CMK (cell line): ENCODE results near the gene DDX39B.

ENCODE experiments used
- DNase-seq: peaks from one replicate; pipeline ENCODE4 v3.0.0-alpha.2; 2010; ENCODE audit warnings: low read depth

The DDX39B gene

DNA sequence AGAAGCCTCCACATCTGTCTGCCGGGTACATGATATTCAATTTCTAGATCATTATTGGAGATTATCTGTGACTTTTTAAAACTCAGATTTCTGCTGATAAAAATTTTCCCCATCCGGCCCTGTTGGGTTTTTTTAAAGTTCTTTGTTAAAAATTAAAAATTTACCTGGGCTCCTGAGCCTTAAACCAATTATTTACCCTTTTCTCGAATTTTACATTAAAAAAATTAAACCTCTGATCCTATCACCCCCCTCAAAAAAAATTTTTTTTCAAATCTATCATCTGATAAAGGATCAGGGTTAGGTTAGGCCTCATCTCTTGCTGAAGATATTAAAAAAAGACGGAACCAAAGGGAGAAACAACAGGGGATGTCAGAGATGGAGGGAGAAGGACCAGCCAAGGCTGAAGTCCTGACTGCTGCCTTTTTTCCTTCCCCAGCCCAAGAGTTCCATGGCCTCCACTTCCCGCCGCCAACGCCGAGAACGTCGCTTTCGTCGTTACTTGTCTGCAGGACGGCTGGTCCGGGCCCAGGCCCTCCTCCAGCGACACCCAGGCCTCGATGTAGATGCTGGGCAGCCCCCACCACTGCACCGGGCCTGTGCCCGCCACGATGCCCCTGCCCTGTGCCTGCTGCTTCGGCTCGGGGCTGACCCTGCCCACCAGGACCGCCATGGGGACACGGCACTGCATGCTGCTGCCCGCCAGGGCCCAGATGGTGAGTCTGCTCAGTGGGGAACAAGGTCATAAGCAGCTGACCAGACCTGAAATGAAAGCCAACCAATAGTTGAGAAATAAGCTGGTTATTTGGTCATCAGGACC lies 6.1 kb upstream of the DDX39B start:
- no peak for DNase-seq

DNA sequence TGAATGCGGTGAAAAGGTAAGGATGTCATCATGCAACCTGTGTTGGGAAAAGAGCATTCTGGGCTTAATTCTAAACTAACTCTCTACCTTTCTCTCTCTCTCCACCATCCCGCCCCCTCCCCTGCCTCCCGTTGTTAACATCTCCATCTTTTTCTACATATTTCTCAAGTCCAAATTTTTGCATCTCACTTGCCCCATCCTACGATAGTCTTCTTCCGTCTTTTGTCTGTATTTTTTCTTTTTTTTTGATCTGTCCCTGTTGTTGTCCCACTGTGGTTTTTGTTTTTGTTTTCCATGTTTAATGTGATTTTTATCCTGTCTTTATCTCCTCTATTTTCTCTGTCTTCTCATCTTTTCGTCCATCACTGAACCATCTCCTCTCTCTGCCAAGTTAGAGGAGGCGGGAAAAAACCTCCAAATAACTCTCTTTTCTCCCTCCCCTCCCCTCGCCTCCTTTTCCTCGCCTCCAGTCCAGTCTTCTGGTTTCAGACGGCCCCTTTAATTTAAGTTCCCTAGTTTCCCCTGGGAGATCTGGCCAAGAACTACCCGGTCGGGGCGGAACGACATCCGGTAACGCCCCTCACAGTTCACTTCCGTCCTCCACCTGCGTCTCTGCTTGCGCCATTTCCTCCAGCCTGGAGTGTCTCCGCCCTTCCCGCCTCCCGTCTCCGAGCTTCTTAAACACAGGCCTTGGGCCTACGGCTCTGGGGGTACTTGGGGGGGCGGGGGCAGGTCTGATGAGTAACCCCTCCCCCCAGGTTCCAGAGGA lies 5.3 kb upstream of the DDX39B start, which contains the start of gene NFKBIL1:
Gene NFKBIL1 (plus strand): TSS at position 651 of the 769 bp plus-strand sequence. CDS start 87 bp downstream, at position 738.
- peak; percentile 94 for DNase-seq

DNA sequence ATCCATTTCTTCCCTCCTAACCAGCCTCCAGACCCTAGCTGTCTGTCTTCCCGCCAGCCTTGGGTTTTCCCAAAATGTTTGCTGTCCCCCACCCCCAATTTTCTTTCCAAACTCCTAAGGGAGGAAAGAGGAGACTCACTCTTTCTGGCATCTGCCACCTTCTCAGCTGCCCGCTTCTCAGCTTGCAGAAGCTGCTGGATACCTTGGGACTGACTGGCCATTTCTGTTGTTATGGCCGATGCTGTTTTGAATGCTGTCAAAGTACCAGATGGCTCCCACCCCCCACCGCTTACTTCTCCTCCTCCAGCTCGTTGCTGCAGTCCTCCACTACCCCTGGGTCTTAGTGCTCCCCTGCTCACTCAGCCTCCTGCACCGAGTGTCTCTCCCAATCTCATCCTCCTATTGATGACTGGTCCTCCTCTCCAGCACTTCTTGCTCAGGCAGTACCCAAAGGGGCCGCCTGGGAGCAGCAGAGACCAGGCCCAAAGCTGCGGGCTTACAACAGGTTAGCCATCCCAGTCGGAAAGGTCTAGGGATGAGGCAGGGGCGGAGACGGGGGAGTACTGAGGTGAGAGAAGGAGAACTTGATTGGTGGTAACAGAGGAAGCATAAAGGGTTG lies 4.6 kb upstream of the DDX39B start, which contains the start of gene ATP6V1G2:
Gene ATP6V1G2 (minus strand): TSS at position 270 of the 619 bp plus-strand sequence. CDS start 49 bp downstream, at position 221.
- DNase-seq, result peak; percentile 86

DNA sequence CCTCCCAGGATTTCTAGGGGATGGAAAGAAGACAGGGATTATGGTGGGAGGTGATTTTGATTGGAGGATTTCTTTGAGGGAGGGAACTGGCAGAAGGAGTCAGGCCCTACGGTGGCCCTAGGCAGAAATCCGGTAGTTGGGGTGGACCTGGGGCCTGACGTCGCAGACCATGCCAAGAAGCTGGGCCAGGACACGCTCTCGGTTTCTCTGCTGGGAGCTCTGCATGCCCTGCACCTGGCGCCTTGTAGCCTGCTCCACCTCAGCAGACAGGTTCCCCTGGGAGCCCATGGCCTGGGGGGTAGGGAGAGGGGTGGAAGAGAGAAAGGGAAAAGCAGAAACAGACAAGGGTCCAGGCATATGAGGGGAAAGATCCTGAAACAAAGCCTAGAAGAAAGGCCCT lies 3.5 kb upstream of the DDX39B start:
- DNase-seq, result no peak

DNA sequence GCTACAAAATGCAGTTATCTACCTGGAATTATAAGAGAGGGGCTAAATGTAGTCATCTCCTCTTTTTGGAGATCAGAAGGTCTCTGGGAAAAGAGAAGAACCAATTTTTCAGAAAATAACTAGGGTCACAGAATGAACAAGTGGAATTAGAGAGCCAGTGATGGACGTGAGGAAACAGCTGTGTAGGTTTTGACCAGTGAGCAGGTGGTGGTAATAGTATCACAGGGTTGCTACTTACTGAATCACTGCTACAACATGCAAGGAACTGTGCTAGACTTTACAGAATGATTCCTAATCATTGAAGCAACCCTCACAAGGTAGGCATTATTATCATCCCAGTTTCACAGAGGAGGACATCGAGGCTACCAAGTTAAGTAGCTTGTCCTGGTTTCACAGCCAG lies 2.9 kb upstream of the DDX39B start:
- DNase-seq, result no peak

DNA sequence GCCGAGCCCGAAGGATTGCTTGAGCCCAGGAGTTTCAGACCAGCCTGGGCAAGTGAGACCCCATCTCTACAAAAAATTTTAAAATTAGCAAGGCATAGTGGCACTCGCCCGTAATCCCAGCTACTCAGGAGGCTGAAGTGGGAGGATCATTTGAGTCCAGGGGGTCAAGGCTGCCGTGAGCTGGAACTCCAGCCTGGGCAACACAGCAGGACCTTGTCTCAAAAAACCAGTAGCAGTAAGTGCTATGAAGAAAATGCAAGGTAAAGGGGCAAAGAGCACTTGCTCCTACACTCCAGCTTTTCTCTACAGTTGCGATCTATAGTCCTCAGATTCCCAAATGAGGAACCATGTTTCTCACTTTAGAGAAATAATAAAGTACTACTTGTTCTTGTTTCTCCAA lies 1.8 kb upstream of the DDX39B start:
- no peak for DNase-seq

DNA sequence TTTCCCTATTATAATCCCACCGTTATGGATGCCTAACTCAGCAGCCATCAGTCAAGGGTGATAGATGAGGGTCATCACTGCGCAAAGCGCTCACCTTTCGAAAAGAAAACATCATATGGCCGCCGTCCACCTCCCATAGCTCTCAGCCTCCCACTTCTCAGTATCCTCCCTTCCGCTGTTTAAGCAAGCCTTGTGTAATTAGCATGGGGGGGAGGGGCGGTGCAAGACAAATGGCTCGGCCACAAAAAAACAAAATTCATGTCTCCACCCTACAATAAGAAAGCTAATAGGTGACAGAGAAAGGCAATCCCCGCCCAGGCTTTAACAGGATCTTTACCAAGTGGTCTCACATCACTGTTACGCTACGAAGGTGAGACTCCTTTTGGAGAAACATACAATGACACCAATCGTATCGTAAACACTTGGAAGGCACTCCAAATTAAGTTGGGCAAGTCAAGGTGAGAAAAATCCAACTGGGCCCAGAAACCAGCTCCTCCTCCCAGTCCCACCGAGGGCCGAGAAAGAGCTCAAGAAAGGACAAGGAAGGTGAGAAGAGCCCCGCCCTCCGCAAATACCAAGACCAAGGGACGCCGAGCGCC lies 645 bp downstream of the DDX39B start:
- DNase-seq, result no peak

DNA sequence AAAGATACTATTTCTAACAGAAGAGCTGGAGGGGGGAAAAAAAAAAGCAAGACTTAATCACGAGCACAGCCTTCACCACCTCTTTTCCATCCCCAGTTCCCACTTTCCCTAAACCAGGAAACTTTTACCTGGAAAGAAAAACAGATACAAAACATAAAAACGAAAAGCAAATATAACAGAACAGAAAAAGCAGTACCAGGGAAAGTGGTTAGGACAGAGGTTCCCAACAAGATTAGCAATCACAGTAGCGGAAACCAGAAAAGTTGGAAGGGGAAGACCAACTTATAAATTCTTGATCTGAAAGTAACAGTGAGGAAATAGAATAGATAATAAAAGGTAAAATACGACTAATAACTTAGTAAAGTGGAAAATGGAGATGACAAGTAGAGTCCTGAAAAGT lies 1.2 kb downstream of the DDX39B start:
- no peak for DNase-seq

DNA sequence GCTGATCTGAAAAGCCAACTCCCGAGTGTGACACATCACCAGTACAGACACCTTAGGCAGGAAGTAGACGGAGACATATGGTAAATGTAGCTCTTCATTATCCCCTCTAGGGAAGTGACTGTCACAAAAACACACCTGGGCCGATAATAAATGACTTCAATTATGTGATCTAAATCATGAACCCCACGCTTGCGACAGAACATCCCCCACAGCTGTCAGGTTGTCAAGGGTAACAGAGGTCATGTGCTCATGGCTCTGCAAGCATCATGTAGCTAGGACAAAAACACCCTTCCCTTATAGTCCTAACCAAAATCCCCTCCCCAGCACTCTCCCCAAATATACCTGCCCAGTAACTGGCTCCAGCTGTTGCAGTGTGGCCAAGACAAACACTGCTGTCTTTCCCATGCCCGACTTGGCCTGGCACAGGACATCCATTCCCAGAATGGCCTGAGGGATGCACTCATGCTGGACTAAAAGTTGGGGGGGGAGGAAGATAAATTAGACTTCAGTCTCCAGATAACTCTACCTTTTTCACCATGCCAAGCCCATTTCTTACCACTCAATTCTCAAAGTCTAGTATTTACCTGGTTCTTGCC lies 2.9 kb downstream of the DDX39B start:
- DNase-seq, result no peak

DNA sequence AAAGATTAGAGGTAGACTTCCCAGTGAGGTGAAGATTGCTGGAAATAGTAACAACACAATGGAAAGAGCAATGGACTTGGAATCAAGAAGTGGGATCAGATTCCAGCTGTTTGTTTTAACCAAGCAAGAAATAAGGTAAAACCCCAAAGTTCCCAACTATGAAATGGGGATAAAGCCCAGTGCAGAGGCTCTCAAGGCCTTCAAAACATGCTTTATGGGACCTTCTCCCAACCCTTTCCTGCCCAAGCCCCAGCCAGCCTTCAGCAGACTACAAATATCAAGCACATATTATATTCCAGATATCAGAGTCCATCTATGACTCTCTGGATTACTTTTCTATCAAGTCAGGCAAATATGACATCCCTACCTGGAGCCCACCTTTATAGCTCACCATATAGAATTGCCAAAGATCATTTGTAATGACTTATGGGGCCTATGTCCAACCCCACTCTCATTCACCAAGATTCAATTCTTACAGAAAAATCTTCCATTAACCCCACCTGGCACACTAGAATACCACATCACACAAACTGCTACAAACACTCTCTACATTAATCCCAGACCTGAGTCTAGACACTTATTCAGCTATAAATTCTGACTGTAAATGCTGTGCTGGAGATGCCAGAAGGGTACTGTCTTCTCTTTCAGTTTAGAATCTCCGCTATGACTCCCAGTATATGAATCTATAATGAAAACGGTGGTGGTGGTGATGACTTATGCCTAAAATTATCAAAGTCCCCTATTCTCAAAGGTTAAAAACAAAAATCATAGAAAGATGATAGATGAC lies 6.1 kb downstream of the DDX39B start:
- DNase-seq, result no peak

DNA sequence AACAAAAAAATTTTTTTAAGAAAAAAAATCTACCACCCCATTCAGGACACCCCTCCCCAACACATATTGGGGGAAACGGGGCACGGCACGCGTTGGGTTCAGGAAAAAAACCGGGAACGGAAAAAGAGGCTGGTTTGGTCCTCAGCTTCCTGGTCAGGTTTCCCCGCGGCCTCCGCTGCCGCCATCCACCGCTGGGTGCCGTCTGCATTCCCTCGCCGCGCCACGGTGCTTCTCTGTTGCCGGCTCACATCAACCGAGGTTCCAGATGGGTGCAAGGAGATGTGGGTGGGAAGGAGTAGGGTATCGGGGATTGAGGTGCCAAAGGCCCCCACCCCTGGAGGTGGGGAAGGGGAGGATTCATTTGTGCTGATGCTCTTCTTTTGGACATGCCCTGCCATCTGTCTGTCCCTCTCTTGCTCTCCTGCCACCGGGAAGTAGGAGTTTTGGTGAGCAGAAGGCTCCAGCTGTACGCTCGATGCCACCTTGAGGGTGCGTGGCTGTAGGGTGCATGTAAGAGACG lies 7.2 kb downstream of the DDX39B start:
- no peak for DNase-seq

DNA sequence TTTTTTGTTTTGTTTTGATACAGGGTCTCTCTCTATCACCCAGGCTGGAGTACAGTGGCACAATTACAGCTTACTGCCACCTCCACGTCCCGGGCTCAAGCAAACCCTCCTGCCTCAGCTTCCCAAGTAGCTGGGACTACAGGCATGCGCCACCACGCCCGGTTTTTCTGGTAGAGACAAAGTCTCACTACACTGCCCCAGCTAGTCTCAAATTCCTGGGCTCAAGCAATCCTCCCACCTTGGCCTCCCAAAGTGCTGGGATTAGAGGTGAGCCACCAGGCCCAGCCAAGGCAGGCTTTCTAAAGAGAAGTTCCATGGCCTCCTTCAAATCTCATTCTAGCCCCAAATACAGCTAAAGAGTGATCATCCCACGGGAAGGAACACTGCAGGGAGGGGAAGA lies 7.8 kb downstream of the DDX39B start:
- DNase-seq, result no peak

DNA sequence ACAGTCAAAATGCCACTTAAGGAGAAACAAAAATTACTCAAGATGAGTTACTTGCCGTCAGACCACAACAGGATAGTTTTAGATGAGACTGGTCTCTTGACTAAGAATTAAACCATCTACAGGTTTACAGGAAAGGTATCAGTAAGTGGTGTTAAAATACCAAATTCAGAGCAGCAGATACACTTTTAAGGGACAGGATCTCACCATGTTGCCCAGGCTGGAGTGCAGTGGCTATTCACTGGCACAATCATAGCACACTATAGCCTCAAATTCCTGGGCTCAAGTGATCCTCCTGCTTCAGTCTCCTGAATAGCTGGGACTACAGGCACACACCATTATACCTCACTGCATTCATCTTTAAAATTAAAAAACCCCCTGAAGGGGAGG lies 8.4 kb downstream of the DDX39B start:
- no peak for DNase-seq

DNA sequence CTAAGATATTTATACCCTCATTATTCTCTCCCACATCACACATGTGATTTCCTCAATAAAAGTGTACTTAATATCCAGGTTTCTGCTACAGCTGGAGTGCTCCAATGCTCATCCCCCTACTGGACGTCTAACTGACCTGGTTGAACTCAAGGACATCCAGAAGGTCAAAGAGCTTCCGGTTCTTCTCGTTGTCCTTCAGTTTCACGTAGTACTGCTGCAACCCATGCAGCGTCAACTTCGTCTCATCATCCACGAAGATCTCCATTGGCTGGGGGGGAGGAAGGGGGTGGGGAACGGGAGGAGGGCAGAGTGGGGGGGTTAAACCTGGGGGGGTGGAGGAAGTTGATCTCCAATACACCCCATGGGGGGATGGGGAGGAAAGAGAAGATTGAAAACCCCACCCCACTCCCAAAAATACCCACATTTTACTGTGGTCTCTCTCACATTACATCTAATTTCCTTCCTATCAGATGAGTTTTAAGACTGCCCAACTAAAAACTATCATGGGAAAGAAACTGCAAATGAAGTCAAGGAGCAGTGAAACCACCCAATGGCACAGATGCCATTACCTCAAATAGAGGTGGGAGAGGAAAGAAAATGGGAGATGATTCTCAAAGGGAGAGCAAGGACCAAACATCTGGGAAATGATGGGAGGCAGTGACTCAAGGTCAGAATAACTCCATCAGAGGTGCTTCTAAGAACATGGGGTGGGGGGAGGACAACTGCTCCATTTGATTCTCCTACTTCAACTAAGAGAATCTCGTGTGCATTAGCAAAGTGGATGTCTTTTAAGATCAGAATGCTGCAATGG lies 9.0 kb downstream of the DDX39B start:
- DNase-seq, result no peak

DNA sequence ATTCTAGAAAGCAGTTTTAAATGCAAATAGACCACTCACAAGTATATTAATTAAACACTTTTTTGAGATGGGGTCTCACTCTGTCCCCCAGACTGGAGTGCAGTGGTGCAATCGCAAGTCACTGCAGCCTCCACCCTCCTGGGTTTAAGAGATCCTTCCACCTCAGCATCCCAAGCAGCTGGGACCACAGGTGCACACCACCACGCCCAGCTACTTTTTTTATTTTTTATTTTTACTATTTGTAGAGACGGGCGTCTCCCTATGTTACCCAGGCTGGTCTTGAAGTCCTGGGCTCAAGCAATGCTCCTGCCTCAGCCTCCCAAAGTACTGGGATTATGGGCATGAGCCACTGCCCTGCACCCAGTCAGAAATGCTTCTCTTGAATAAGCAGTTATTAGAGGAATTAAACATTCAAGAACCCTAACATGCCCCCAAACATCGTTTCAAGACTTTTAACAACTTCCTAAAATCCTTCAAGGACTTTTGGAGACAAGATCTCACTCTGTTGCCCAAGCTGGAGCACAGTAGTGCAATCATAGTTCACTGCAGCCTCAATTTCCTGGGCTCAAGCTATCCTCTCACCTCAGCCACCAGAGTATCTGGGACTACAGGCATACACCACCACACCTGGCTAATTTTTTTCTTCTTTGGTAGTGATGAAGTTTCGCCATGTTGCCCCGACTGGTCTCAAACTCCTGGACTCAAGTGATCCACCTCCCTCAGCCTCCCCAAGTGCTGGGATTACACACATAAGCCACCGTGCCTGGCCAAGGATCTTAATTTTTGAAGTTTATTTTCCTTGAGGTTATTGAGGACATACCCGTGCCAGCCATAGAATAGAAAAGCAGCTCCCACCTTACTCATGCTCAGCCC lies 9.8 kb downstream of the DDX39B start:
- DNase-seq, result no peak

DNA sequence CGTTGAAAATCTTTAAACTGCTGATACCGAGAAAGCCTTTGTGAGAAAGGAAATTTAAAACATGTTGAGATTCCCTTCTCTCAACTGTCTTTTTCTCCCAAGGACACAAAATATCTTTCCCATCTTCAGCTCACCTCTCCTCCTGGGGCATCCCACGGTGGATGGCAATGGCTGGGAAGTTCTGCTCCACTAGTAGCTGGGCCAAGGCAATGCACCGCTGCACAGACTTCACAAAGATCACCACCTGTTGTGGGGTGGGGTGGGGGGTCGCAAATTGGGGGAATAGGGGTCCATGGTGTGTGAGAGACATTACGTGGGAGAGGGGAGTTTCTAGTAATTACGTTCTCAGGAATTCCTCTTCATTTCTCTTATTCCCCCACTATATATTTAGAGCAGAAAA lies 10.6 kb downstream of the DDX39B start:
- no peak for DNase-seq

DNA sequence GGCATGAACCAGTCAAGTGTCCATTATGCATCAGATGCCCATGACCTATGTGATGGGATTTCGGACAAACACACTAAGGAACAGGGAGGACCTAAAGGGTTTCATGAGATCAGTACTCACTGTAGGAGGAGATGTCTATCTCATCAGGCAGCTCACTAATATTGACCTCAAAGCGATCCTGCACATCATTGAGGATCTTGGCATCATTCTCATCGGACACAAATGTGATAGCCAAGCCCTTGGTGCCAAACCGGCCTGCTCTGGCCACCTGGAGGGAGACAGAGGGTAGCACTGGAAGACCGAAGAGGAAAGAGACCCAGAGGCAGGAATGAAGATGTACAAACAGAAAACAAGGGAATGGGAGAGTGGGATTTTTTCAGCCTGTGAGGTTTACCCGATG lies 11.1 kb downstream of the DDX39B start:
- DNase-seq, result no peak

DNA sequence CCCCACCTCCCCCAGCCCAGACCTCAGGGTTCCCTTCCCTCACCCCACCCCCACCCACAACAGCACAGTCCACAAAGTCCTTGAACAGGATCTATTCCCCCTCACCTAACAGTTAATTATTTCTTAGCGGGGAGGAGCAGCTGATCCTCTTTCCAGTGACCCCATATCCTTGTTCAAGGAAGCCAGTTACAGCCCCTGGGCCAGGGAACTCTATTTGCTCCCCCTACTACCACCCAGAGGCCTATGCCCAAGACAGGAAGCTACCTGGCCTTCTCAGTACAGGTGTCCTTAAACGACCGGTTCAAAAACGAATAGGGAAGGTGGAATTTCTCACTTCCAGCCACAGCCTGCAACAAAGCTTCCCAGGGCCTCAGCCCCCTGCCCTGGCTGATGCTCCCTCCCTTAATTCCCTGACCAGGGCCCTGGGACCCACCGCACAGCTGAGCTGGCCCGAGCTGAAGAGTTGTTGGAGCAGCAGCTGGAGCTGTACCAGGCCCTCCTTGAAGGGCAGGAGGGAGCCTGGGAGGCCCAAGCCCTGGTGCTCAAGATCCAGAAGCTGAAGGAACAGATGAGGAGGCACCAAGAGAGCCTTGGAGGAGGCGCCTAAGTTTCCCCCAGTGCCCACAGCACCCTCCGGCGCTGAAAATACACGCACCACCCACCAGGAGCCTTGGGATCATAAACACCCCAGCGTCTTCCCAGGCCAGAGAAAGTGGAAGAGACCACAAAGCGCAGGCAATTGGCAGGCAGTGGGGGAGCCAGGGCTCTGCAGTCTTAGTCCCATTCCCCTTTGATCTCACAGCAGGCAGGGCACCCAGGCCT lies 12.3 kb downstream of the DDX39B start:
- DNase-seq, result no peak
